Hepatocyte (in vitro differentiated cells): ENCODE measurements around the gene LIN28A. TPM values are rescaled to one million over a fixed set of nuclear protein-coding genes. Genes with fewer than 3 reads are reported as not detected.
A peak's percentile ranks its signal among the peaks of the same experiment; 100 is the strongest.

ENCODE experiments used
- DNase-seq: peaks from one replicate; pipeline ENCODE4 v3.0.0-alpha.2; 2016; ENCODE audit warnings: low spot score
- H2AFZ ChIP-seq: fragments of 200-600 bp; sonication (generic); 2 replicates; pipeline ENCODE4 v1.6.0; 2016; ENCODE audit warnings: antibody characterized with exemption, mild to moderate bottlenecking
- H3K27ac ChIP-seq: fragments of 200-600 bp; sonication (generic); 2 replicates; pipeline ENCODE4 v1.5.1; 2016; ENCODE audit warnings: mild to moderate bottlenecking
- H3K27me3 ChIP-seq: fragments of 200-600 bp; sonication (generic); 2 replicates; pipeline ENCODE4 v1.6.1; 2016
- H3K36me3 ChIP-seq: fragments of 200-600 bp; sonication (generic); replicated peaks from 2 replicates; pipeline ENCODE4 v1.5.1; 2016; ENCODE audit warnings: low read depth; ENCODE audit not compliant: insufficient read depth
- H3K4me1 ChIP-seq: fragments of 200-600 bp; sonication (generic); 2 replicates; pipeline ENCODE4 v1.5.1; 2016; ENCODE audit warnings: mild to moderate bottlenecking, moderate library complexity; ENCODE audit not compliant: insufficient read depth
- H3K4me2 ChIP-seq: fragments of 200-600 bp; sonication (generic); 2 replicates; pipeline ENCODE4 v1.6.0; 2016
- H3K4me3 ChIP-seq: fragments of 200-600 bp; sonication (generic); 2 replicates; pipeline ENCODE4 v1.5.1; 2016; ENCODE audit warnings: mild to moderate bottlenecking
- H3K79me2 ChIP-seq: fragments of 200-600 bp; sonication (generic); 2 replicates; pipeline ENCODE4 v1.6.0; 2017; ENCODE audit warnings: mild to moderate bottlenecking
- H3K9me2 ChIP-seq: fragments of 200-600 bp; sonication (generic); replicated peaks from 2 replicates; pipeline ENCODE4 v1.6.0; 2017; ENCODE audit warnings: mild to moderate bottlenecking; ENCODE audit not compliant: insufficient read depth
- H3K9me3 ChIP-seq: fragments of 200-600 bp; sonication (generic); 2 replicates; pipeline ENCODE4 v1.5.1; 2016; ENCODE audit warnings: low read depth, mild to moderate bottlenecking
- H4K20me1 ChIP-seq: fragments of 200-600 bp; sonication (generic); 2 replicates; pipeline ENCODE4 v1.6.0; 2016; ENCODE audit warnings: mild to moderate bottlenecking; ENCODE audit not compliant: insufficient read depth, poor library complexity, severe bottlenecking
- CTCF ChIP-seq: fragments of 200-600 bp; sonication (generic); IDR thresholded peaks from 2 replicates; pipeline ENCODE4 v1.5.1; 2016; ENCODE audit warnings: antibody characterized with exemption, mild to moderate bottlenecking; ENCODE audit not compliant: poor library complexity
- EZH2 ChIP-seq: fragments of 200-600 bp; sonication (generic); IDR thresholded peaks from 2 replicates; pipeline ENCODE4 v1.6.1; 2016; ENCODE audit warnings: antibody characterized with exemption, mild to moderate bottlenecking, borderline replicate concordance
- EZH2phosphoT487 ChIP-seq: fragments of 200-600 bp; sonication (generic); IDR thresholded peaks from one replicate; pipeline ENCODE4 v1.6.1; 2018; ENCODE audit warnings: antibody characterized with exemption, mild to moderate bottlenecking, low read depth, moderate library complexity; ENCODE audit not compliant: unreplicated experiment, severe bottlenecking
- WGBS: methylation state at CpG from one replicate; pipeline ENCODE4 v1.1.6; 2016; ENCODE audit warnings: low lambda C conversion rate; ENCODE audit errors: missing lambda C conversion rate; 5-methylcytosine and 5-hydroxymethylcytosine counted together
- polyA plus RNA-seq: library from polyadenylated mRNA; unstranded; fragments of >200 nt; fragmentation: Nextera tagmentation; extraction: Ambion mirVana; gene quantifications from 2 replicates; pipeline ENCODE4 v1.2.1, GENCODE V29; 2016
- total RNA-seq: library from RNA; depleted of rRNA; stranded (reverse); fragments of >200 nt; gene quantifications from 2 replicates; pipeline ENCODE4 v1.2.3, GENCODE V29; 2014

Gene LIN28A
- total and polyA plus RNA-seq, 2 experiments from 2014 or later = 0.13 to 0.43 TPM

- H3K79me2 ChIP-seq = no peaks in the 10 kb centered on the region
- 3% methylated on average over 16 of the region's 16 CpGs for WGBS
- H3K9me3 ChIP-seq = no peaks in the 10 kb centered on the region
- TF ChIP-seq EZH2 = no peak
- TF ChIP-seq CTCF = no peak
- no peak for TF ChIP-seq EZH2phosphoT487
- H3K4me1 ChIP-seq = no peaks in the 10 kb centered on the region
- H3K27ac ChIP-seq = no peak overlapping the region
- no peak overlapping the region for H2AFZ ChIP-seq
- no peak for DNase-seq
- peaks cover 51% of the 10 kb centered on the region for H3K27me3 ChIP-seq
- H3K4me3 ChIP-seq = no peak overlapping the region
- H3K4me2 ChIP-seq = no peak overlapping the region
- H4K20me1 ChIP-seq = no peaks in the 10 kb centered on the region
- H3K36me3 ChIP-seq = no peaks in the 10 kb centered on the region
- no peaks in the 10 kb centered on the region for H3K9me2 ChIP-seq
These were observed 1.3 kb upstream of the LIN28A start for GRCh38 chr1:26409191-26409807.

- no peaks in the 10 kb centered on the region for H3K4me1 ChIP-seq
- no peak overlapping the region for H3K27ac ChIP-seq
- no peak overlapping the region for H3K4me2 ChIP-seq
- H3K36me3 ChIP-seq = no peaks in the 10 kb centered on the region
- H2AFZ ChIP-seq = no peak overlapping the region
- WGBS = 10% methylated on average over 20 of the region's 20 CpGs
- H3K27me3 ChIP-seq = peaks cover 63% of the 10 kb centered on the region
- H3K4me3 ChIP-seq = no peak overlapping the region
- H4K20me1 ChIP-seq = no peaks in the 10 kb centered on the region
- no peaks in the 10 kb centered on the region for H3K9me2 ChIP-seq
- H3K79me2 ChIP-seq = no peaks in the 10 kb centered on the region
- no peak for TF ChIP-seq CTCF
- peak; percentile 45 for TF ChIP-seq EZH2
- no peaks in the 10 kb centered on the region for H3K9me3 ChIP-seq
- DNase-seq = no peak
These were observed 1.0 kb downstream of the LIN28A start for GRCh38 chr1:26411624-26412074.

GRCh38 chr1:26412180-26412840, 1.7 kb downstream of the LIN28A start:
- no peak for DNase-seq
- Histone ChIP-seq H3K27me3 (peaks cover 63% of the 10 kb centered on the region), H3K4me3 (no peak overlapping the region), H3K27ac (no peak overlapping the region), H2AFZ (no peak overlapping the region), H3K4me1 (no peaks in the 10 kb centered on the region), H3K4me2 (no peak overlapping the region), H3K36me3 (no peaks in the 10 kb centered on the region), H3K9me2 (no peaks in the 10 kb centered on the region), H4K20me1 (no peaks in the 10 kb centered on the region), H3K9me3 (no peaks in the 10 kb centered on the region), H3K79me2 (no peaks in the 10 kb centered on the region)
- TF ChIP-seq CTCF = no peak
- TF ChIP-seq EZH2phosphoT487 = no peak
- no peak for TF ChIP-seq EZH2
- WGBS = 19% methylated on average over 8 of the region's 9 CpGs
